ENCODE measurements around the gene NELFE.
"Not testable (repeated sequence)": the region's sequence is repeated elsewhere in the genome, so short reads cannot be mapped to it uniquely, and the experiment has no call there.

The NELFE gene

GRCh38 chr6:31935823-31936222 lies 22.9 kb downstream of the NELFE start:
- Histone ChIP-seq H3K4me2 (no peak overlapping the region), H3K27ac (no peak overlapping the region), H3K27me3 (ENCODE audit: insufficient read depth, low read depth) (no peaks in the 10 kb centered on the region), H3K9ac (no peak overlapping the region), H3K79me2 (ENCODE audit: insufficient read depth, low read depth) (no peaks in the 10 kb centered on the region), H3K36me3 (ENCODE audit: insufficient read depth) (no peaks in the 10 kb centered on the region), H4K20me1 (ENCODE audit: insufficient read depth) (no peaks in the 10 kb centered on the region), H3K4me1 (ENCODE audit: low read depth, poor library complexity, severe bottlenecking) (no peaks in the 10 kb centered on the region), H3K4me3 (IDR thresholded peaks at IDR 0.05; ENCODE audit: insufficient read depth, low read depth, low read length) (no peak overlapping the region), H2AFZ (ENCODE audit: low read depth) (no peak overlapping the region)
- TF ChIP-seq CTCF (conservative IDR thresholded peaks at IDR 0.05; ENCODE audit: low read depth, low read length) = no peak

GRCh38 chr6:31935021-31935420 lies 23.8 kb downstream of the NELFE start:
- no peak for TF ChIP-seq CTCF (conservative IDR thresholded peaks at IDR 0.05; ENCODE audit: low read depth, low read length)
- H4K20me1 ChIP-seq (ENCODE audit: insufficient read depth) = no peaks in the 10 kb centered on the region
- no peak overlapping the region for H2AFZ ChIP-seq (ENCODE audit: low read depth)
- no peaks in the 10 kb centered on the region for H3K4me1 ChIP-seq (ENCODE audit: low read depth, poor library complexity, severe bottlenecking)
- no peak overlapping the region for H3K9ac ChIP-seq
- H3K27ac ChIP-seq = no peak overlapping the region
- H3K4me3 ChIP-seq (IDR thresholded peaks at IDR 0.05; ENCODE audit: insufficient read depth, low read depth, low read length) = no peak overlapping the region
- H3K4me2 ChIP-seq = no peak overlapping the region
- H3K36me3 ChIP-seq (ENCODE audit: insufficient read depth) = no peaks in the 10 kb centered on the region
- no peaks in the 10 kb centered on the region for H3K79me2 ChIP-seq (ENCODE audit: insufficient read depth, low read depth)
- no peaks in the 10 kb centered on the region for H3K27me3 ChIP-seq (ENCODE audit: insufficient read depth, low read depth)

- no peak overlapping the region for H2AFZ ChIP-seq (ENCODE audit: low read depth)
- H3K4me2 ChIP-seq = no peak overlapping the region
- no peaks in the 10 kb centered on the region for H3K36me3 ChIP-seq (ENCODE audit: insufficient read depth)
- H3K27ac ChIP-seq = no peak overlapping the region
- H4K20me1 ChIP-seq (ENCODE audit: insufficient read depth) = no peaks in the 10 kb centered on the region
- H3K79me2 ChIP-seq (ENCODE audit: insufficient read depth, low read depth) = no peaks in the 10 kb centered on the region
- no peaks in the 10 kb centered on the region for H3K4me1 ChIP-seq (ENCODE audit: low read depth, poor library complexity, severe bottlenecking)
- H3K4me3 ChIP-seq (IDR thresholded peaks at IDR 0.05; ENCODE audit: insufficient read depth, low read depth, low read length) = no peak overlapping the region
- TF ChIP-seq CTCF (conservative IDR thresholded peaks at IDR 0.05; ENCODE audit: low read depth, low read length) = no peak
- no peaks in the 10 kb centered on the region for H3K27me3 ChIP-seq (ENCODE audit: insufficient read depth, low read depth)
- H3K9ac ChIP-seq = no peak overlapping the region
Observed at GRCh38 chr6:31933537-31933936, 25.2 kb downstream of the NELFE start.

GRCh38 chr6:31932137-31932536 lies 26.6 kb downstream of the NELFE start:
- H3K4me3 ChIP-seq (IDR thresholded peaks at IDR 0.05; ENCODE audit: insufficient read depth, low read depth, low read length); H2AFZ ChIP-seq (ENCODE audit: low read depth): not testable (repeated sequence)

GRCh38 chr6:31930962-31931361 lies 27.8 kb downstream of the NELFE start:
- Histone ChIP-seq H3K9ac (no peak overlapping the region), H3K27ac (no peak overlapping the region), H3K79me2 (ENCODE audit: insufficient read depth, low read depth) (no peaks in the 10 kb centered on the region), H2AFZ (ENCODE audit: low read depth) (no peak overlapping the region), H3K4me3 (IDR thresholded peaks at IDR 0.05; ENCODE audit: insufficient read depth, low read depth, low read length) (no peak overlapping the region), H3K36me3 (ENCODE audit: insufficient read depth) (no peaks in the 10 kb centered on the region), H4K20me1 (ENCODE audit: insufficient read depth) (no peaks in the 10 kb centered on the region), H3K27me3 (ENCODE audit: insufficient read depth, low read depth) (no peaks in the 10 kb centered on the region), H3K4me2 (no peak overlapping the region), H3K4me1 (ENCODE audit: low read depth, poor library complexity, severe bottlenecking) (no peaks in the 10 kb centered on the region)
- no peak for TF ChIP-seq CTCF (conservative IDR thresholded peaks at IDR 0.05; ENCODE audit: low read depth, low read length)

More at GRCh38 chr6:31932137-31932536, 26.6 kb downstream of the NELFE start:
- H4K20me1 ChIP-seq (ENCODE audit: insufficient read depth); H3K9ac ChIP-seq; H3K36me3 ChIP-seq (ENCODE audit: insufficient read depth); H3K79me2 ChIP-seq (ENCODE audit: insufficient read depth, low read depth); H3K4me1 ChIP-seq (ENCODE audit: low read depth, poor library complexity, severe bottlenecking); H3K4me2 ChIP-seq; H3K27ac ChIP-seq; H3K27me3 ChIP-seq (ENCODE audit: insufficient read depth, low read depth): not testable (repeated sequence)

Measured in KMS-11 (cell line).